OCI-LY3 (cell line): ENCODE results near the gene MIDN.
A peak's percentile ranks its signal among the peaks of the same experiment; 100 is the strongest.

ENCODE experiments used
- H2AFZ ChIP-seq: fragments of 200-600, 300-600 bp; shearing (Covaris generic); 2 replicates; pipeline ENCODE4 v1.6.0; 2014; ENCODE audit warnings: antibody characterized with exemption, low read depth, low read length
- H3K27ac ChIP-seq: fragments of 200-600, 300-600 bp; sonication (generic); 2 replicates; pipeline ENCODE4 v1.5.1; 2014; ENCODE audit warnings: mild to moderate bottlenecking, low read length, moderate library complexity, mixed read lengths
- H3K27me3 ChIP-seq: fragments of 200-600, 300-600 bp; sonication (generic); 2 replicates; pipeline ENCODE4 v1.6.1; 2014; ENCODE audit warnings: low read depth, low read length, mixed read lengths
- H3K36me3 ChIP-seq: fragments of 200-600, 300-600 bp; sonication (generic); replicated peaks from 2 replicates; pipeline ENCODE3; 2014; ENCODE audit warnings: low read depth, low read length, mixed read lengths
- H3K4me1 ChIP-seq: fragments of 300-600, 200-600 bp; sonication (generic); 2 replicates; pipeline ENCODE4 v1.6.1; 2014; ENCODE audit warnings: low read length, mixed read lengths
- H3K4me2 ChIP-seq: fragments of 200-600, 300-600 bp; sonication (generic); 2 replicates; pipeline ENCODE4 v1.6.1; 2014; ENCODE audit warnings: low read length, mixed read lengths
- H3K4me3 ChIP-seq: fragments of 300-600, 200-600 bp; sonication (generic); 2 replicates; pipeline ENCODE4 v1.5.1; 2014; ENCODE audit warnings: antibody characterized with exemption, mild to moderate bottlenecking, low read length, moderate library complexity
- H3K79me2 ChIP-seq: fragments of 300-600, 200-600 bp; shearing (Covaris generic); 2 replicates; pipeline ENCODE4 v1.6.1; 2014; ENCODE audit warnings: mild to moderate bottlenecking, low read length, mixed read lengths
- H3K9ac ChIP-seq: fragments of 300-600, 200-600 bp; shearing (Covaris generic); 2 replicates; pipeline ENCODE4 v1.6.0; 2014; ENCODE audit warnings: mild to moderate bottlenecking, low read length, moderate library complexity
- H3K9me3 ChIP-seq: fragments of 200-600, 300-600 bp; shearing (Covaris generic); 2 replicates; pipeline ENCODE4 v1.6.1; 2014; ENCODE audit warnings: low read length, mixed read lengths; ENCODE audit not compliant: insufficient read depth
- H4K20me1 ChIP-seq: fragments of 200-600, 300-600 bp; sonication (generic); 2 replicates; pipeline ENCODE4 v1.6.1; 2016; ENCODE audit warnings: low read length, mixed read lengths; ENCODE audit not compliant: insufficient read depth
- EZH2phosphoT487 ChIP-seq: fragments of 200-600 bp; shearing (Covaris generic); IDR thresholded peaks from 2 replicates; pipeline ENCODE4 v1.6.1; 2018; ENCODE audit warnings: antibody characterized with exemption, mixed run types, low read depth
- TF ChIP-seq, protein P1 (sequence below): fragments of 200-600, 300-600 bp; sonication (generic); IDR thresholded peaks from 2 replicates; pipeline ENCODE4 v1.5.1; 2014; ENCODE audit warnings: antibody characterized with exemption, low read length, low read depth

The MIDN gene

DNA sequence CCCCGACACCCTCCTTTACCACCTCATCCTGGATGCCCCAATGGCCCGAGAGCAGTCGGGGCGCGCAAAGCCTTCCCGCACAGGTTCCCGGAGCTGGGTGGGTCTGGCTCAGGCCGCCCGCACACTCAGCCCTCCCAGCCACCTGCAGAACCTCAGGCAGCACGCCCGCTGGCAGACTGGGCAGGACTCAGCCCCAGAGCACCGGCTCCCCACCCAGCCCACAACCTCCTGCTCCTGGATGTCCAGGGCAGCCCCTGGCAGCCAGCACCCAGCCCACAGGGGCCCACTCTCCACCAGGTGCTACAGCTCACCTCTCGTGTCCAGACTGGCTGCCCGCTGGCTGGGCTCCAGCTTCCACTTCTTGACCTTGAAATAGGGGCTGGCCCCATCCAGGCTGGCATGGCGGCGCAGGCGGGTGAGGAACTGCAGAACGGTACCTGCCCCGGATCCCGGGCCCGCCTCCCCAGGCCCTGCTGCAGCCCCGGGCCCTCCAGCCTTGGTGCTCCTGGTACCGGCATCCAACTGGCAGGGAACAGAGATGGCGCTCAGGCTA lies 15.2 kb upstream of the MIDN start:
- H3K4me1 ChIP-seq = peaks cover 25% of the 10 kb centered on the region
- TF ChIP-seq, protein P1, sequence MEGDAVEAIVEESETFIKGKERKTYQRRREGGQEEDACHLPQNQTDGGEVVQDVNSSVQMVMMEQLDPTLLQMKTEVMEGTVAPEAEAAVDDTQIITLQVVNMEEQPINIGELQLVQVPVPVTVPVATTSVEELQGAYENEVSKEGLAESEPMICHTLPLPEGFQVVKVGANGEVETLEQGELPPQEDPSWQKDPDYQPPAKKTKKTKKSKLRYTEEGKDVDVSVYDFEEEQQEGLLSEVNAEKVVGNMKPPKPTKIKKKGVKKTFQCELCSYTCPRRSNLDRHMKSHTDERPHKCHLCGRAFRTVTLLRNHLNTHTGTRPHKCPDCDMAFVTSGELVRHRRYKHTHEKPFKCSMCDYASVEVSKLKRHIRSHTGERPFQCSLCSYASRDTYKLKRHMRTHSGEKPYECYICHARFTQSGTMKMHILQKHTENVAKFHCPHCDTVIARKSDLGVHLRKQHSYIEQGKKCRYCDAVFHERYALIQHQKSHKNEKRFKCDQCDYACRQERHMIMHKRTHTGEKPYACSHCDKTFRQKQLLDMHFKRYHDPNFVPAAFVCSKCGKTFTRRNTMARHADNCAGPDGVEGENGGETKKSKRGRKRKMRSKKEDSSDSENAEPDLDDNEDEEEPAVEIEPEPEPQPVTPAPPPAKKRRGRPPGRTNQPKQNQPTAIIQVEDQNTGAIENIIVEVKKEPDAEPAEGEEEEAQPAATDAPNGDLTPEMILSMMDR = no peak
- TF ChIP-seq EZH2phosphoT487 = no peak
- H3K4me2 ChIP-seq = no peak overlapping the region
- no peaks in the 10 kb centered on the region for H3K9me3 ChIP-seq
- H3K27me3 ChIP-seq = no peaks in the 10 kb centered on the region
- H3K9ac ChIP-seq = no peak overlapping the region
- H3K4me3 ChIP-seq = no peak overlapping the region
- no peaks in the 10 kb centered on the region for H3K79me2 ChIP-seq
- H3K27ac ChIP-seq = 0 out of 2 replicates have a peak overlapping the region, but pooled peaks have one; percentile 75
- H2AFZ ChIP-seq = no peak overlapping the region
- no peaks in the 10 kb centered on the region for H4K20me1 ChIP-seq
- peaks cover 1% of the 10 kb centered on the region for H3K36me3 ChIP-seq

- H3K27ac ChIP-seq = no peak overlapping the region
- H2AFZ ChIP-seq = no peak overlapping the region
- no peaks in the 10 kb centered on the region for H3K9me3 ChIP-seq
- H3K4me2 ChIP-seq = no peak overlapping the region
- peaks cover 28% of the 10 kb centered on the region for H3K4me1 ChIP-seq
- no peaks in the 10 kb centered on the region for H3K79me2 ChIP-seq
- no peaks in the 10 kb centered on the region for H3K36me3 ChIP-seq
- H3K27me3 ChIP-seq = no peaks in the 10 kb centered on the region
- no peaks in the 10 kb centered on the region for H4K20me1 ChIP-seq
- H3K9ac ChIP-seq = no peak overlapping the region
- no peak for TF ChIP-seq EZH2phosphoT487
- TF ChIP-seq, protein P1 = no peak
- H3K4me3 ChIP-seq = no peak overlapping the region
These were observed 14.1 kb upstream of the MIDN start for GRCh38 chr19:1234051-1234954.

DNA sequence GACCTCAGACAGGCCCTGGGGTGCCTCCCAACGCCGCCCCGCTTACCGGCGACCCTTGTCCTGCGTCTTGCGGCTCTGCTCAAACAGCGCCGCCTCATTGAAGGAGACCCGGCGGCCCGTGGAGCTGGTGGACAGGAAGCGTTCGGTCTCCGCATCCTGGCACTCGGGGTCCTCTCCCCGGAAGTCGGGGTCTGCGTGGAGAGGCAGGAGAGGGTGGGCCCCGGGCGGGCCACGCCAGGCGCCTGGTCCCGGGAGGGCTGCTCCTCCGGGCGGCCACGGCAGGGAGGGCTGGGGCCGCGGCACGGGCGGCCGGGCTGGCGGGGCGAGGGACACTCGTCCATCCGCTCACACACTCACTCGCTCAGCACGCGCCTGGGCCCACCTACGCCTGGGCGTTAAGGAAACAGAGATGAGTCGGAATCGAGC lies 13.4 kb upstream of the MIDN start:
- Histone ChIP-seq H3K4me3 (no peak overlapping the region), H3K9me3 (no peaks in the 10 kb centered on the region), H3K4me1 (peaks cover 34% of the 10 kb centered on the region), H3K36me3 (no peaks in the 10 kb centered on the region), H3K4me2 (no peak overlapping the region), H2AFZ (no peak overlapping the region), H3K27ac (no peak overlapping the region), H4K20me1 (no peaks in the 10 kb centered on the region), H3K9ac (no peak overlapping the region), H3K27me3 (no peaks in the 10 kb centered on the region), H3K79me2 (no peaks in the 10 kb centered on the region)
- TF ChIP-seq, protein P1 = no peak
- TF ChIP-seq EZH2phosphoT487 = no peak

- H3K27me3 ChIP-seq = no peaks in the 10 kb centered on the region
- no peaks in the 10 kb centered on the region for H3K36me3 ChIP-seq
- no peak for TF ChIP-seq EZH2phosphoT487
- TF ChIP-seq, protein P1 = no peak
- no peaks in the 10 kb centered on the region for H3K9me3 ChIP-seq
- H3K4me1 ChIP-seq = peaks cover 33% of the 10 kb centered on the region
- no peak overlapping the region for H3K9ac ChIP-seq
- H3K79me2 ChIP-seq = no peaks in the 10 kb centered on the region
- no peak overlapping the region for H3K4me2 ChIP-seq
- H4K20me1 ChIP-seq = no peaks in the 10 kb centered on the region
- no peak overlapping the region for H3K4me3 ChIP-seq
- no peak overlapping the region for H2AFZ ChIP-seq
- H3K27ac ChIP-seq = no peak overlapping the region
These were observed 12.5 kb upstream of the MIDN start for GRCh38 chr19:1235625-1236538.
